ENCODE data around the gene SCGB3A2.

The SCGB3A2 gene

DNA sequence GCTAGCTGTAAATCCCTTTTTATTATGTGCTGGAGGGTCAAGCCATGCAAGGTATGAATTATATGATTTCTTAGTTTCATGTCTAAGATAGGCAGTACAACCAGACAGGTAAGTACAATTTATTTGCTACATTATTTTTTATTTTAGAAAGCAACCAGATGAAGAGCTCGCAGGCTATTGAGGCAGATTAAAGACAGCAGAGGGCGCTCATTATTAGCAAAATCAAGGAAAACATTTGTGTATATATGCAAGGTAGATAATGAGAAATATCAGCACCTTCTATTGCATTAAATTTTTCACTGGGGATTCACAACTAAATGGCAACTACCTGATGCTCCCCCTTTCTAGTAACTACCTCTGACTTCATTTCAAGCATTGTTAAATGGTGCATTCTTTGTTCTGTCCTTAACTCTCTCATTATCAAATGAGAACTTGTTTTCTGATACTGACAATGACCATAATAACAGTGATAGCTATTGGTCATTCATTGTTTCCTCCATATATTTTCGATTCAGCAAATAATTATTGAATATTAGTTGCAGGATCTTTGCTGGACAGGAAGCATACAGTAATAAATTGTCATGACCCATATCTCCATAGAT lies 8.6 kb downstream of the SCGB3A2 start:
- in situ Hi-C loops (cut with MboI; ENCODE audit: low pct_unique_long_range_greater_than_20kb, low sequenced_read_pairs, unreplicated experiment) = no loop called here
- no peak for DNase-seq (ENCODE audit: low spot score)
- TF ChIP-seq, protein P1, sequence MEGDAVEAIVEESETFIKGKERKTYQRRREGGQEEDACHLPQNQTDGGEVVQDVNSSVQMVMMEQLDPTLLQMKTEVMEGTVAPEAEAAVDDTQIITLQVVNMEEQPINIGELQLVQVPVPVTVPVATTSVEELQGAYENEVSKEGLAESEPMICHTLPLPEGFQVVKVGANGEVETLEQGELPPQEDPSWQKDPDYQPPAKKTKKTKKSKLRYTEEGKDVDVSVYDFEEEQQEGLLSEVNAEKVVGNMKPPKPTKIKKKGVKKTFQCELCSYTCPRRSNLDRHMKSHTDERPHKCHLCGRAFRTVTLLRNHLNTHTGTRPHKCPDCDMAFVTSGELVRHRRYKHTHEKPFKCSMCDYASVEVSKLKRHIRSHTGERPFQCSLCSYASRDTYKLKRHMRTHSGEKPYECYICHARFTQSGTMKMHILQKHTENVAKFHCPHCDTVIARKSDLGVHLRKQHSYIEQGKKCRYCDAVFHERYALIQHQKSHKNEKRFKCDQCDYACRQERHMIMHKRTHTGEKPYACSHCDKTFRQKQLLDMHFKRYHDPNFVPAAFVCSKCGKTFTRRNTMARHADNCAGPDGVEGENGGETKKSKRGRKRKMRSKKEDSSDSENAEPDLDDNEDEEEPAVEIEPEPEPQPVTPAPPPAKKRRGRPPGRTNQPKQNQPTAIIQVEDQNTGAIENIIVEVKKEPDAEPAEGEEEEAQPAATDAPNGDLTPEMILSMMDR (IDR thresholded peaks at IDR 0.05; ENCODE audit: extremely low read depth, insufficient read depth, missing control alignments) = peak; percentile 53

DNA sequence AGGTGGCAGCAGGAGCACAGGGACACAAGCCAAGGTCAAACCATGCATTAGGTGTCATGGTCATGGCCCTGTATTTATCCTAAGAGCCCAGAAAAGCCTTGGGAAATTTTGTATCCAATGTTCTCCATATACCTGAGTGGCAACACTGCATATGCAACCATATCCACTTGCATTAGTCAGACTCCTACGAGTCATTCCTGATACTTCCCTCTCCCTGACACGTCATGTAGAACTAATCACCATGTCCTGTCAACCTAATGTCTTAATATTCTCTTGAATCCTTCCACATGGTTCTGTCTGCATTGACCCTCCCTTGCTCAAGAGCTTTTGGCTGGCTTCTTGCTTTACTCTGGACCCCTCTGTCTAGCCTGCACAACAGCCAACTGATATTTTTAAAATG lies 9.4 kb downstream of the SCGB3A2 start:
- TF ChIP-seq, protein P1 (IDR thresholded peaks at IDR 0.05; ENCODE audit: extremely low read depth, insufficient read depth, missing control alignments) = no peak
- DNase-seq (ENCODE audit: low spot score) = no peak
- in situ Hi-C loops (cut with MboI; ENCODE audit: low pct_unique_long_range_greater_than_20kb, low sequenced_read_pairs, unreplicated experiment) = no loop called here

DNA sequence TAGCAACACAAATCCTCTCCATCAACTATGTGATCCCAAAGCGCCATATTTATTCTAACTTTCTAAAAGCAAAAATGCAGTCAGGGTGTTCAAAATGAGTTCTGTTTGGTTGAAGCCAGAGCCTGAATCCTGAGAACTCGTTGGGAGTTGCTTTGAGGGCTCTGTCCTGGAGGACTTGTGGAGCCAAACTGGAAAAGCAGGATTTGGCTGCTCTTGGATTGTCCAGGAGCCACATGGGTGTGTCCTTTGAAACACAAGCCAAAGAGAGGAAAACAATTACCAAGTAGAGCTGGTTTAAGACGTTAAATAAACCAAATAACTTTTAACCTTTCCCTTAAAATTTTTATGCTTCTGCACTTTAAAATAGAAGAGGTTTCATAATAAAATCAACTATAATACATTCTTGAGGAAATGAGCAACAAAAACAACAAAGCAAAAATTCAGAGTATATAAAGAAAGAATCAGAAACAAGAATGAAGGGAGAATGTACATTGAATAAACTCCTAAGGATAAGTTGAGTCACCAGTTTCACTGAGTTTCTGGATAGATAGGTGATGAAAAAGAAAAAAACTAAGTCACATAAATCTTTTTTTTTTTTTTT lies 14.3 kb downstream of the SCGB3A2 start:
- in situ Hi-C loops (cut with MboI; ENCODE audit: low pct_unique_long_range_greater_than_20kb, low sequenced_read_pairs, unreplicated experiment) = no loop called here
- DNase-seq (ENCODE audit: low spot score) = no peak
- TF ChIP-seq, protein P1 (IDR thresholded peaks at IDR 0.05; ENCODE audit: extremely low read depth, insufficient read depth, missing control alignments) = no peak

GRCh38 chr5:147893820-147894219 lies 15.3 kb downstream of the SCGB3A2 start:
- no peak for DNase-seq (ENCODE audit: low spot score)
- TF ChIP-seq, protein P1 (IDR thresholded peaks at IDR 0.05; ENCODE audit: extremely low read depth, insufficient read depth, missing control alignments) = no peak
- in situ Hi-C loops (cut with MboI; ENCODE audit: low pct_unique_long_range_greater_than_20kb, low sequenced_read_pairs, unreplicated experiment) = no loop called here

- DNase-seq (ENCODE audit: low spot score) = no peak
- in situ Hi-C loops (cut with MboI; ENCODE audit: low pct_unique_long_range_greater_than_20kb, low sequenced_read_pairs, unreplicated experiment) = no loop called here
- TF ChIP-seq, protein P1 (IDR thresholded peaks at IDR 0.05; ENCODE audit: extremely low read depth, insufficient read depth, missing control alignments) = no peak
Measured at GRCh38 chr5:147895864-147896263, 17.4 kb downstream of the SCGB3A2 start.

GRCh38 chr5:147898875-147899401 lies 20.4 kb downstream of the SCGB3A2 start:
- DNase-seq (ENCODE audit: low spot score) = no peak
- TF ChIP-seq, protein P1 (IDR thresholded peaks at IDR 0.05; ENCODE audit: extremely low read depth, insufficient read depth, missing control alignments) = no peak
- in situ Hi-C loops (cut with MboI; ENCODE audit: low pct_unique_long_range_greater_than_20kb, low sequenced_read_pairs, unreplicated experiment) = no loop called here

All from GM13977 (cell line).